Activated T-cell treated with anti-CD3 and anti-CD28 coated beads, Interleukin-2, amount 50 U/mL, for 4 hours (primary cell): ENCODE measurements around the gene STK4. TPM values are rescaled to one million over a fixed set of nuclear protein-coding genes. Genes with fewer than 3 reads are reported as not detected.
"Not testable (repeated sequence)": the region's sequence is repeated elsewhere in the genome, so short reads cannot be mapped to it uniquely, and the experiment has no call there.

ENCODE experiments used
- ATAC-seq, 2 donors: fragments of 200-7000 bp; cut with Tn5 transposase; one replicate each; pipeline ENCODE4 v1.10.0; 2021
- DNase-seq: peaks from one replicate; pipeline ENCODE4 v3.0.0-alpha.2; 2020
- H3K27me3 Mint-ChIP-seq: one replicate; pipeline ENCODE4 v1.8.0; 2021; ENCODE audit warnings: low read depth, mixed read lengths
- H3K36me3 Mint-ChIP-seq: one replicate; pipeline ENCODE4 v1.8.0; 2022; ENCODE audit warnings: mixed read lengths; ENCODE audit not compliant: insufficient read depth
- H3K4me1 Mint-ChIP-seq: one replicate; pipeline ENCODE4 v1.8.0; 2021; ENCODE audit warnings: low read depth, mixed read lengths
- H3K4me3 Mint-ChIP-seq: one replicate; pipeline ENCODE4 v1.8.0; 2021; ENCODE audit warnings: mild to moderate bottlenecking, moderate library complexity, mixed read lengths
- H3K9me3 Mint-ChIP-seq: one replicate; pipeline ENCODE4 v1.8.0; 2021; ENCODE audit warnings: mixed read lengths
- total RNA-seq, 3 donors: library from RNA; stranded (reverse); gene quantifications; one replicate each; pipeline ENCODE4 v1.2.1, GENCODE V29; 2021

STK4 gene
- total RNA-seq, 3 donors from 2014 or later = 134 to 157 (median 149) TPM

DNA sequence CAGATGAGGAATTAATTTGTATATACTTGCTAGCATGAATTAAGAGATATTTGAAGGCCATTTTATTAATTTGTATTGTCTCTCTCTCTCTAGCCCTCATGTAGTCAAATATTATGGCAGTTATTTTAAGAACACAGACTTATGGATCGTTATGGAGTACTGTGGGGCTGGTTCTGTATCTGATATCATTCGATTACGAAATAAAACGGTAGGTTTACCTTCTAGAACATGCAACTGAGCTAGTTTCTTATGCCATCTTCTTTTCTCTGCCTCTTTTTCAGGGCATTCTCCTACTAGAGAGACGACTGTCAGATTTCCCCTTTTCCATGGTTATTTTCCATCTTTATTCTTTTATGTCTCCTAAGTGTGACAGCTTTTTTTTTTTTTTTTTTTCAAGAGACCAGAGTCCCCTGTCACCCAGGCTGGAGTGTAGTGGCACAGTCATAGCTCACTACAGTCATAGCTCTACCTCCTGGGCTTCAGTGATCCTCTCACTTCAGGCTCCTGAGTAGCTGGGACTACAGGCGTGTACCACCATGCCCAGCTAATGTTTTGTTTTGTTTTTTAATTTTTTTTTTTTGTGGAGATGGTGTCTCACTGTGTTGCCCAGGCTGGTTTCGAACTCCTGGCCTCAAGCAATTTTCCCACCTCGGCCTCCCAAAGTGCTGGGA, 15.6 kb downstream of the STK4 start:
- Mint-ChIP-seq H3K4me3 (no peak overlapping the region), H3K9me3 (no peaks in the 10 kb centered on the region), H3K27me3 (no peaks in the 10 kb centered on the region), H3K36me3 (peaks cover 62% of the 10 kb centered on the region), H3K4me1 (peaks cover 82% of the 10 kb centered on the region)
- peak; percentile 79 to 85 for ATAC-seq
- no peak for DNase-seq

DNA sequence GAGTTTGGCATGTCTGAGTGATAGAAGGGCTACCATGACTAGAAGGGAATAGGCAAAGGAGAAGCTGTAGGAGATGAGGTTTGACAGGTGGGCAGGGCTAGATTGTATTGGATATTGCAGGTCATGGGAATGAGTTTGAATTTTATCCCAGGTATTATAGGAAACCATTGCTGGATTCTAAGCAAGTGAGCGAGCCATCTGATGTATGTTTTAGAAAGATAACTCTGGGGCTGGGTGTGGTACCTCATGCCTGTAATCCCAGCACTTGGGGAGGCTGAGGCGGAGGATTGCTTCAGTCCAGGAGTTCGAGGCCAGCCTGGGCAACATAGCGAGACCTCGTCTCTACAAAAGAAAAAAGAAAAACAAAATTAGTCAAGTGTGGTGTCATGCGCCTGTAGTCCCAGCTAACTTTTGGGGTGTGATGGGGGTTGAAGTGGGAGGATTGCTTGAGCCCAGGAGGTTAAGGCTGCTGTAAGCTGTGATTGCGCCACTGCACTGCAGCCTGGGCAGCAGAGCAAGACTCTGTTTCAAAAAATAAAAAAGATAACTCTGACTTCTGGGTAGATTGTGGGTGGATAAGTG, 16.9 kb downstream of the STK4 start:
- peaks cover 55% of the 10 kb centered on the region for H3K36me3 Mint-ChIP-seq
- H3K4me1 Mint-ChIP-seq = peaks cover 75% of the 10 kb centered on the region
- no peak for ATAC-seq
- no peak for DNase-seq
- H3K4me3 Mint-ChIP-seq = no peak overlapping the region
- H3K9me3 Mint-ChIP-seq = no peaks in the 10 kb centered on the region
- H3K27me3 Mint-ChIP-seq = no peaks in the 10 kb centered on the region

DNA sequence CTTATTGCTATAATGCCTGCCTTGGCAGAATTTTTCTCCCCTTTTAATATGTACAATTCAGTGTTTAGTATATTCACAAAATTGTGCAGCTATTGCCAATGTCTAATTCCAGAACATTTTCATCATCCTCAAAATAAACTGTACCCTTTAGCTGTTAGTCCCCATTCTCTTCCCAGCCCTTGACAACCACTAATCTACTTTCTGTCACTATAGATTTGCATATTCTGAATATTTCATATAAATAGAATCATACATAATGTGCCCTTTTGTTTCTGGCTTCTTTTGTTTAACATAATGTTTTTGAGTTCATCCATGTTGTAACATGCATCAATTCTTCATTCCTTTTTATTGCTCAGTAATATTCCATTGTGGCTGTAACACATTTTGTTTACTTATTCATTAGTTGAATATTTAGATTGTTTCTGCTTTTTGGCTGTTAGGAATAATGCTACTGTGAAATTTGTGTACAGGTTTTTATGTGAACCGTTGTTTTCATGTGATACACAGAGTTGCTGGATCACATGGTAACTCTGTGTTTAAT, 22.4 kb downstream of the STK4 start:
- no peak for ATAC-seq
- Mint-ChIP-seq H3K36me3 (peaks cover 41% of the 10 kb centered on the region), H3K27me3 (no peaks in the 10 kb centered on the region), H3K4me1 (peaks cover 71% of the 10 kb centered on the region), H3K9me3 (no peaks in the 10 kb centered on the region), H3K4me3 (no peak overlapping the region)
- no peak for DNase-seq

DNA sequence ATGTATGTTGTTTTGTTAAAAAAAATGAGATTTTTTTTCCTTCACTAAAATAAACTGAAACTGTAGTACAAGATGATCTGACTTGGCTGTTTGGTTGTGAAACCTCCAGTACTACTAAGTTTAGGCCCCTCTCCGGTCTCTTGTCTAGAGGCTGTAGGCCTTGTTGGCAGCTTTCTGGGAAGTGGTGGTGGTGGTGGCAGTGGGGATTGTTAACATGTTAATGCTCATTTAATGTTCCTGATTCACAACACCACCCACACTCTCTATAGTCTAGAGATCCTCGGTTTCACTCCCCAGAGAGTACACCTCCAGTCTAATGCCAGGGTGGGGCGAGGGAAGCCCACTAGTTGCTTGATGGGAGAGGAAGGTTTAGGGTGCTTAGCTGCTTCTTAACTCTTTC, 24.1 kb downstream of the STK4 start:
- no peaks in the 10 kb centered on the region for H3K9me3 Mint-ChIP-seq
- H3K36me3 Mint-ChIP-seq = peaks cover 43% of the 10 kb centered on the region
- peaks cover 75% of the 10 kb centered on the region for H3K4me1 Mint-ChIP-seq
- H3K27me3 Mint-ChIP-seq = no peaks in the 10 kb centered on the region
- DNase-seq = peak; percentile 11
- H3K4me3 Mint-ChIP-seq = peak overlapping the region; percentile 79
- peak; percentile 89 to 94 for ATAC-seq

DNA sequence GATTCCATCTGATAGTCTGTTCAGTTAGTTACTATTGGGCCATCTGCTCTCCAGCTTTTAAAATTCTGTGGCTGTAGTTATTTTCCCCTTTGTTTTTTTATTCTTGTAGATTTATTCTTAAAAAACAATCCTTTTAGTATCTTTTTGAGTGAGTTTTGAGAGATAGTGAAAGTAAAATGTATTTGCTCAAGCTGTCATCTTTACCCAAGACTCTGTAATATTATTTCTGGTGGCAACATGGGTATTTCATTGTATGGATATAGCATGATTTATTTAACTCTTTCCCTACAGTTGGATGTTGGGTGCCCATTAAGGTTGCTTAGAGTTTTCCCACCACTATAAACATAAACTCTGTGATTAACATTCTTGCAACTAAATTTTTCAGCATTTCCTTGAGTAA, 24.6 kb downstream of the STK4 start:
- ATAC-seq = peak; percentile 39 to 48
- peaks cover 74% of the 10 kb centered on the region for H3K4me1 Mint-ChIP-seq
- no peak for DNase-seq
- peaks cover 43% of the 10 kb centered on the region for H3K36me3 Mint-ChIP-seq
- peak overlapping the region; percentile 79 for H3K4me3 Mint-ChIP-seq
- no peaks in the 10 kb centered on the region for H3K9me3 Mint-ChIP-seq
- no peaks in the 10 kb centered on the region for H3K27me3 Mint-ChIP-seq

DNA sequence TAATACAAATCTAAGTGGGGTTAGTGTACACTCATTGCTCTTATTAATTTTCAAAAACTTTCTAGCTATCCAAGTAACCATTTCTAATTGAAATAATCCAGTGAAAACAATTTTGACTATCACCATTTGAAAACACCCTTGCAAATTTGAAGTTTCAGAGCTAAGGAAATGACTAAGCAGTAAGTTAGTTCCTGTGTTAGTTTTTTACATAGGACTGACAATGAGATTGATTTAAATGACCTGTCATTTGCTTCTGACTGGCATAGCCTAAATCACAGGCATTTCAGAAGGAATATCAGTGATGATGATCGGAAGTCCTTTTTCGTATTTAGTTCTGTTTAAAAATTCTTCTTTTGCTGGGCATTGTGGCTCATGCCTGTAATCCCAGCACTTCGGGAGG, 27.0 kb downstream of the STK4 start:
- Mint-ChIP-seq H3K36me3 (peaks cover 47% of the 10 kb centered on the region), H3K27me3 (no peaks in the 10 kb centered on the region), H3K4me3 (peak overlapping the region; percentile 56), H3K9me3 (no peaks in the 10 kb centered on the region), H3K4me1 (peaks cover 81% of the 10 kb centered on the region)
- ATAC-seq (peak in 1 of 2 donors; percentile 38), DNase-seq (no peak)

DNA sequence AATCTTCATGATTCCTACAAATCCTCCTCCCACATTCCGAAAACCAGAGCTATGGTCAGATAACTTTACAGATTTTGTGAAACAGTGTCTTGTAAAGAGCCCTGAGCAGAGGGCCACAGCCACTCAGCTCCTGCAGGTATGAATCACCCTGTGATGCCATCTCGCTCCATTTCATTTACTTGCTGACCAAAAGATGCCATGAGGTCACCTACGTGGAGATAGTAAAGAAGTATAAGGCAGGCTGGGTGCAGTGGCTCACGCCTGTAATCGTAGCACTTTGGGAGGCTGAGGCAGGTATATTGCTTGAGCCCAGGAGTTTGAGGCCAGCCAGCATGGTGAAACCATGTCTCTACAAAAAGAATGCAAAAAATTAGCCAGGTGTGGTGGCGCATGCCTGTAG, 30.9 kb downstream of the STK4 start:
- peaks cover 59% of the 10 kb centered on the region for H3K36me3 Mint-ChIP-seq
- H3K9me3 Mint-ChIP-seq = no peaks in the 10 kb centered on the region
- DNase-seq (no peak), ATAC-seq (no peak)
- no peaks in the 10 kb centered on the region for H3K27me3 Mint-ChIP-seq
- H3K4me1 Mint-ChIP-seq = peaks cover 64% of the 10 kb centered on the region
- H3K4me3 Mint-ChIP-seq = no peak overlapping the region

DNA sequence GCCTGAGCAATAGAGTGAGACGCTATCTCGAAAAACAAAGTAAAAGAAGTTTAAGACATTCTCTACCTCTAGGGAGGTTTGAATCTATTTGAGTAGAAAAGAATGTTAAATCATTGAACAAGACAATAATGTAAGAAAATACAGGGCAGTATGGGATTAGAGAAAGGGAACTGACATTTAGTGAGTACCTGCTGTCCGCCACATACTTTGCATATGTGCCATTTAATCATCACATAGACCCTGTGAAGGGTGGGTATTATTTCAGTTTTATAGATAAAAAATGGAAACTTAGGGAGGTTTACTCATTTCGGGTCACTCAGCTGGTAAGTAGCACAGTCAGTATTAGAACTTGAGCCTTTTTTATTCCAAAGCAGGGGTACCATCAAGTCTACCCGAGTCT, 31.4 kb downstream of the STK4 start:
- Mint-ChIP-seq H3K36me3 (peaks cover 61% of the 10 kb centered on the region), H3K27me3 (no peaks in the 10 kb centered on the region), H3K4me1 (peaks cover 64% of the 10 kb centered on the region), H3K9me3 (no peaks in the 10 kb centered on the region), H3K4me3 (no peak overlapping the region)
- ATAC-seq (peak; percentile 63), DNase-seq (no peak)

DNA sequence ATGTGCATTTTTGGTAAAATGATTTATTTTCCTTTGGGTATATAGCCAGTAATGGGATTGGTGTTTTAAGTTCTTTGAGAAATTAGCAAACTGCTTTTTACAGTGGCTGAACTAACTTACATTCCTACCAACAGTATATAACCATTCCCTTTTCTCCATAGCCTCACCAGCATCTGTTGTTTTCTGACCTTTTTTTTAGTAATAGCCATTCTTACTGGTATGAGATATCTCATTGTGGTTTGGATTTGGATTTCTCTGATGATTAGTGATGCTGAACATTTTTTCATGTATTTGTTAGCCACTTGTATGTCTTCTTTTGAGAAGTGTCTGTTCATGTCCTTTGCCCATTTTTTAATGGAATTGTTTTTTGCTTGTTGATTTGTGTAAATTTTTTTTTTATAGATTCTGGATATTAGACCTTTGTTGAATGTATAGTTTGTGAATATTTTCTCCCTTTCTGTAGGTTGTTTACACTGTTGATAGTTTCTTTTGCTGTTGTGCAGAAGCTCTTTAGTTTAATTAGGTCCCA, 42.3 kb downstream of the STK4 start:
- DNase-seq (no peak), ATAC-seq (no peak)
- no peaks in the 10 kb centered on the region for H3K9me3 Mint-ChIP-seq
- H3K36me3 Mint-ChIP-seq = peaks cover 44% of the 10 kb centered on the region
- H3K4me3 Mint-ChIP-seq = no peak overlapping the region
- peaks cover 50% of the 10 kb centered on the region for H3K4me1 Mint-ChIP-seq
- no peaks in the 10 kb centered on the region for H3K27me3 Mint-ChIP-seq

DNA sequence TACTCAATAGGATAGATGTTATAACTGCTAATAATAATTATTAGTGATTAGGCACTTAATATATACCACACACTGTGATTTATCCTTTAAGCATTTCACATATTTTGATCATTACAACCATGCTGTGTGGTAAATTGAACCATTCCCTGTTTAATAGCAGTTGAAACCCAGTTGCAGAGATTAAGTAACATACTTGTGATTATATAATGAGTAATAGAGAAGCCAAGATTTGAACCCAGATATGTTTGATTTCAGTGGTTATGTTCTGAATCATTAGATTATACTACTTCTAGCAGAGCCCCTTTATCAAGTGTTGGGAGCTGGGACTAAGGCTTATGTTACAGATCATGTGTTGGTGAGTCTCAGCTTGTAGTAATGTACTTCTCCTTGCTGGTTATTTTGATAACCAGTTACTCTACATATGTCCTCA, 44.1 kb downstream of the STK4 start:
- DNase-seq = no peak
- no peaks in the 10 kb centered on the region for H3K27me3 Mint-ChIP-seq
- H3K36me3 Mint-ChIP-seq = peaks cover 37% of the 10 kb centered on the region
- no peaks in the 10 kb centered on the region for H3K9me3 Mint-ChIP-seq
- peak; percentile 44 to 57 for ATAC-seq
- peaks cover 54% of the 10 kb centered on the region for H3K4me1 Mint-ChIP-seq
- H3K4me3 Mint-ChIP-seq = no peak overlapping the region

DNA sequence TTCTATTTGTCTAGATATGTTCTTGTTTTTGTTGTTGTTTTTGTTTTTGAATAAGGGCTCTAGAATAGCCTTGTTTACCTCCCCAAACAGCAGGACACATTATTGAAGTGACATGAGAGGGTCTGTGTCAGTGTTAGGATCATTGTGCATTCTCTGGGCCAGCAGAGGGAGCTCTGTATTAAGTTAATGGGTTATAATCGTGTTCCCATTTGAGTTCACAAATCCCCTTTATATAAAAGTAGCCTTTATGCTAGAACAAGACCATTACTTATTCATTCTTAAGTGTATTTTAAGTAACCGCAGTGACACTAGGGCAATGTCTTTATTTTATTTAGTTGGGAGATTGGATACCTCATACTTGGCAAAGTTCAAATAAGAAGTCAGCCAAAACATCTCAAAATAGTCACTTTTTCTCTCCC, 44.8 kb downstream of the STK4 start:
- peak; percentile 77 to 85 for ATAC-seq
- peaks cover 59% of the 10 kb centered on the region for H3K4me1 Mint-ChIP-seq
- H3K36me3 Mint-ChIP-seq = peaks cover 36% of the 10 kb centered on the region

DNA sequence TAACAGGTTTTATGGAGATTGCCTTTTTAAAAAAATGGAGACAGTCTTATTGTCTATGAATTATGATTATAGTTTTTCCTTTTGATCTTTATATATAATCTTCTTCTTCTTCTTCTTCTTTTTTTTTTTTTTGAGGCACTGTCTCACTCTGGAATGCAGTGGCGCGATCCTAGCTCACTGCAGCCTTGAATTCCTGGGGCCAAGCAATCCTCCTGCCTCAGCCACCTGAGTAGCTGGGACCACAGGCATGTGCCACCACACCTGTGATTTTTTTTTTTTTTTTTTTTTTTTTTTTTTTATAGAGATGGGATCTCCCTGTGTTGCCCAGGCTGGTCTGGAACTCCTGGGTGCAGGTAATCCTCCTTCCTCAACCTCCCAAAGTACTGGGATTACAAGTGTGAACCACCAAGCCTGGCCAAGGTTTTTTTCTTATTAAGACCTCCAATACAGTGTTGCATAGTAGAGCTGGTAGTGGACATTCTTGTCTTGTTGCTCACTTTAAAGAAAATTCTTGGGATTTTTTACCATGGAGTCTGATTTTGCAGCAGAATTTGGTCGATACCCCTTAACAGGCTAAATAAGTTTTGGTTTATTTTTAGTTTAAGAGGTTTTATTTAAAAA, 46.5 kb downstream of the STK4 start:
- DNase-seq = no peak
- H3K36me3 Mint-ChIP-seq = peaks cover 33% of the 10 kb centered on the region
- ATAC-seq = no peak
- peaks cover 69% of the 10 kb centered on the region for H3K4me1 Mint-ChIP-seq
- no peaks in the 10 kb centered on the region for H3K9me3 Mint-ChIP-seq
- no peak overlapping the region for H3K4me3 Mint-ChIP-seq
- no peaks in the 10 kb centered on the region for H3K27me3 Mint-ChIP-seq

More for the DNA sequence above, 44.8 kb downstream of the STK4 start:
- Mint-ChIP-seq H3K4me3 (no peak overlapping the region), H3K27me3 (no peaks in the 10 kb centered on the region), H3K9me3 (no peaks in the 10 kb centered on the region)
- peak; percentile 48 for DNase-seq

DNA sequence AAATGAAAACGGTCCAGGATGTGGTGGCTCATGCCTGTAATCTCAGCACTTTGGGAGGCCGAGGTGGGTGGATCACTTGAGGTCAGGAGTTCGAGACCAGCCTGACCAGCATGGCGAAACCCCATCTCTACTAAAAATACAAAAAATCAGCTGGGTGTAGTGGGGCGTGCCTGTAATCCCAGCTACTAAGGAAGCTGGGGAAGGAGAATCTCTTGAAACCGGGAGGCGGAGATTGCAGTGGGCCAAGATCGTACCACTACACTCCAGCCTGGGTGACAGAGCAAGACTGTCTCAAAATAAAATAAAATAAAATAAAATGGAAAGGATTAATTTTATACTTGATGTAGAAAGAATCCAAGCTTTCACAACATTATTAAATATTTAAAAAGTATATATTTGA, 47.8 kb downstream of the STK4 start:
- H3K9me3 Mint-ChIP-seq, H3K4me3 Mint-ChIP-seq, DNase-seq, ATAC-seq, H3K27me3 Mint-ChIP-seq: not testable (repeated sequence)
- H3K36me3 Mint-ChIP-seq = peaks cover 30% of the 10 kb centered on the region
- H3K4me1 Mint-ChIP-seq = peaks cover 67% of the 10 kb centered on the region

DNA sequence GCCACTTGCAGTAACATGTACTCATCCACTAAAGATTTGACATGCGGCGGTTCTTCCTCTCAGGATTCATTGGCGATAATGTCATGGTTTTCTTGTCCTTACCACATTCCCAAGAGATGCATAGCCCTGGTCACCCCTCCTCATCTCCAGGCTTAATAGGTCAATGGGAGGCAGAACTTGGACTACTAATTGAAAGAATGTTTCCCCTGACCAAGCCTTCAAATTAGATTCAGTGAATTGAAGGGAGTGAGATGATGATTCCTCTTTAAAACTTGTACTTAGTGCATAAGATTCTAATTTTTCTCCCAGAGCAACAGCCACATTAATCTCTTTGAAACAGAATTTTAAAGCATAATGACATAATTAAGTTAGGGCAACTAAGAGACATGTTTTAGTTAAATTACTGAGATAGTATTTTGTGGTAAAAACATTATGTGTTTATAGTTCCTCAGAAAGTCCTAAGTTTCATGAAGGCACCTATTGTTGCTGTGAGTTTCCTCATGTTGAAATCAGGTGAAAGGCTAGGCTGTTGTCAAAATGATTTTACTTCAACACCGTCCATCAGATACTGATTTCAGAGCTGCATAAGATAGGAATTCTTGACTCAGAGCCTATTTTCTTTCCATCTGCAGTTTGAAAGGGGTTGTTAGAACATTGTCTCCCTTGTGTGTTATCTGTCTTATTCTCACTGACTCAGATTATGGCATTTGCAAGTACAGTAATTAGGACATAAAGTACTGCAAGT, 48.5 kb downstream of the STK4 start:
- no peaks in the 10 kb centered on the region for H3K9me3 Mint-ChIP-seq
- peaks cover 31% of the 10 kb centered on the region for H3K36me3 Mint-ChIP-seq
- peak in 1 of 2 donors; percentile 34 for ATAC-seq
- H3K4me3 Mint-ChIP-seq = no peak overlapping the region
- H3K27me3 Mint-ChIP-seq = no peaks in the 10 kb centered on the region
- DNase-seq = no peak
- H3K4me1 Mint-ChIP-seq = peaks cover 67% of the 10 kb centered on the region
